ENCODE measurements around the gene ANO9.

DNA sequence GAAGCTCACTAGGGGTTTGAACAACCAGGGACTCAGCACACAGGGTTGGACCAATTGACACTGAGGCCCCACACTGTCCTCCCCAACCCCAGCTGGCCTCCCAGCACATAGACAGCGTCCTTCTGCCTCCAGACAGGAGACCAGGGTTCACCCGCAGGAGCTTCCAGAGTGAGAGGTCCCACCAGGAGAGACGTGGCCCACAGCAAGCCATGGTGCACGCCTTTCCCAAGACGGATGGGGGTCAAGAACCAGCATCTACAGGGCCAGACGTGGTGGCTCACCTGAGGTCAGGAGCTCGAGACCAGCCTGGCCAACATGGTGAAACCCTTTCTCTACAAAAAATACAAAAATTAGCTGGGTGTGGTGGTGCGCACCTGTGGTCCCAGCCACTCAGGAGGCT is 15.0 kb downstream of the ANO9 start:
- TF ChIP-seq, protein P1, sequence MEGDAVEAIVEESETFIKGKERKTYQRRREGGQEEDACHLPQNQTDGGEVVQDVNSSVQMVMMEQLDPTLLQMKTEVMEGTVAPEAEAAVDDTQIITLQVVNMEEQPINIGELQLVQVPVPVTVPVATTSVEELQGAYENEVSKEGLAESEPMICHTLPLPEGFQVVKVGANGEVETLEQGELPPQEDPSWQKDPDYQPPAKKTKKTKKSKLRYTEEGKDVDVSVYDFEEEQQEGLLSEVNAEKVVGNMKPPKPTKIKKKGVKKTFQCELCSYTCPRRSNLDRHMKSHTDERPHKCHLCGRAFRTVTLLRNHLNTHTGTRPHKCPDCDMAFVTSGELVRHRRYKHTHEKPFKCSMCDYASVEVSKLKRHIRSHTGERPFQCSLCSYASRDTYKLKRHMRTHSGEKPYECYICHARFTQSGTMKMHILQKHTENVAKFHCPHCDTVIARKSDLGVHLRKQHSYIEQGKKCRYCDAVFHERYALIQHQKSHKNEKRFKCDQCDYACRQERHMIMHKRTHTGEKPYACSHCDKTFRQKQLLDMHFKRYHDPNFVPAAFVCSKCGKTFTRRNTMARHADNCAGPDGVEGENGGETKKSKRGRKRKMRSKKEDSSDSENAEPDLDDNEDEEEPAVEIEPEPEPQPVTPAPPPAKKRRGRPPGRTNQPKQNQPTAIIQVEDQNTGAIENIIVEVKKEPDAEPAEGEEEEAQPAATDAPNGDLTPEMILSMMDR (conservative IDR thresholded peaks at IDR 0.05; ENCODE audit: low read depth, low read length), result no peak
- no peak for TF ChIP-seq EZH2 (IDR thresholded peaks at IDR 0.05; ENCODE audit: low read length, unreplicated experiment)
